ENCODE data around the gene SARDH. TPM values are rescaled to one million over a fixed set of nuclear protein-coding genes. Genes with fewer than 3 reads are reported as not detected.
"Not testable (repeated sequence)": the region's sequence is repeated elsewhere in the genome, so short reads cannot be mapped to it uniquely, and the experiment has no call there.

SARDH gene
- polyA plus RNA-seq, 10 donors, result 3.0 to 7.1 (median 4.6) TPM

GRCh38 chr9:133634081-133634691, 104.0 kb downstream of the SARDH start:
- DNase-seq, result peak in 1 of 3 donors; percentile 23

- DNase-seq, result no peak
These were observed 104.5 kb downstream of the SARDH start for GRCh38 chr9:133633681-133634080.

- DNase-seq, result no peak
These were observed 105.1 kb downstream of the SARDH start for GRCh38 chr9:133632806-133633680.

- DNase-seq, result no peak
These were observed 107.0 kb downstream of the SARDH start for GRCh38 chr9:133631111-133631510.

- no peak for DNase-seq
These were observed 108.7 kb downstream of the SARDH start for GRCh38 chr9:133629221-133630110.

- no peak for DNase-seq
These were observed 109.4 kb downstream of the SARDH start for GRCh38 chr9:133628766-133629165.

DNA sequence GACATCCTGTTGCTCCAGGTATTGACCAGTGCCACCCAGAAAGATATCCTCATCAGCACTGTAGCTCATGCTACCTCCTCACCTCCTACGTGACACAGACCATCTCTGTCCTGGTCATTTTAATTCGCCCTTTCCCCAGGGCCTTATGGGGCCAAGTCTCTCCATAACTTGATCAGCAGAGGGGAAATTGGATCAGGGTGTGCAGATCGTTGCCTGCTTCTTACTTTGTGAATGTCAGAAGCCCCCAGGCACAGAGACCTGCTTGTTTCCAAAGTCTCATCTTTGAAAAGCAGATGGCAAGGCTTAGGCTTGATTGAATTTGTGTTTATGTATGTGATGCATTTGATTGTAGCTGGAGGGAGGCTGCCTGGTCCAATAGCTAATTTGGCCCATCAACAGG, 110.8 kb downstream of the SARDH start:
- no peak for DNase-seq

GRCh38 chr9:133626008-133626407, 112.1 kb downstream of the SARDH start:
- DNase-seq, result not testable (repeated sequence)

DNA sequence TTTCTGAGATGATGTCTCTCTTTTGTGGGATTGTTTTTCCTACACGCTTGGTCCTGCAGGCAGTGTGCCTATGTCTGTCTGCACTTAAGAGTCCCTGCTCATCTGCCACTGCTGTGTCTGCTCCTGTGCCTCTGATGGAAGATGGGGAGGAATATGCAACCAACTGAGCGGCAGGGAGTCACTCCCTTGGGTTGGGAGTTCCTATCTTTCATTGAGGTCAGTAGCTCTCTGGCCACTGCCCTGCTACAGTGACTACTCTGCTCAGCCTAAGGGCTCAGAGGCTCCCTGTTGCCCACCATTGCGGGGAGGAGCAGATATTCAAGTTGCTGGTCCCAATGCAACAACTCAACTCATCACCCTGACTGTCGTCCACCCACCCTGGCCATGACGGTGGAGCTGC, 115.6 kb downstream of the SARDH start:
- no peak for DNase-seq

- no peak for DNase-seq
These were observed 116.4 kb downstream of the SARDH start for GRCh38 chr9:133621725-133622267.

GRCh38 chr9:133619791-133620190, 118.4 kb downstream of the SARDH start:
- no peak for DNase-seq

- DNase-seq, result no peak
These were observed 119.4 kb downstream of the SARDH start for GRCh38 chr9:133618726-133619125.

DNA sequence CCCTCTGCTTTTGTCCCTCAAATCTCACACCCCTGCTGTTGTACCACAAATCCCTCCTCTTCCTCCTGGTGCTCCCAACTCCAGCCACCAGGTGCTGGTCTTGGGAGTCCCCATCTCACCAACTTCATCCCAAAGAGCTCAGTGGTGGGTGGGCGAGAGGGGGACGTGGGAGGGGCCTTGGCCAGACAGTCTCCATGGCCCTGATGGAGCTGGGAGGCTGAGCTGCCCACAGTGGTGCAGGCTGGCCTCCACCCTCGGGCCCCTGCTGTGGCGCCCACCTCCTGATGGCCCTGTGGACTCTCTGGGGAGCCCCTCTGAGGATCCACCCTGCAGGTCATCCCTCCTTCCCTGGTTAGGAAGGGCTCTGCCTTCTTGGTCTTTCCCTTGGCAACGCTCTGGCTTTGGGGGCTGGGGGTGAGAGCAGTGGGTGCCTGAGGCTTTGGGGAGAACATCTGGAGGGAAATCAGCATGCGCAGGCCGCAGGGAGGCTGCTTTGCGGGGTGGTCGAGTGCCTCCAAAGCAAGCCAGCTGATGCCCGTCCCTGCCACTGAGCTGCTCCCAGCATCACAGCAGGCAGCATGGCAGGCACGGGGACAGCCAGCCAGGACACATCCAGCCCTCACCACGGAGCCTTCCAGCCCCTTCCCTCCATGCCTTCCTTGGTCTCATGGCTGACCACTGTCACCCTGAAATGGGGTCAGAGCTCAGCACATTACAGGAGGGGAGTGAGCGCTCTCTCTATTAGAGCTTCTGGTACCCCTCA, 121.3 kb downstream of the SARDH start:
- DNase-seq, result no peak

DNA sequence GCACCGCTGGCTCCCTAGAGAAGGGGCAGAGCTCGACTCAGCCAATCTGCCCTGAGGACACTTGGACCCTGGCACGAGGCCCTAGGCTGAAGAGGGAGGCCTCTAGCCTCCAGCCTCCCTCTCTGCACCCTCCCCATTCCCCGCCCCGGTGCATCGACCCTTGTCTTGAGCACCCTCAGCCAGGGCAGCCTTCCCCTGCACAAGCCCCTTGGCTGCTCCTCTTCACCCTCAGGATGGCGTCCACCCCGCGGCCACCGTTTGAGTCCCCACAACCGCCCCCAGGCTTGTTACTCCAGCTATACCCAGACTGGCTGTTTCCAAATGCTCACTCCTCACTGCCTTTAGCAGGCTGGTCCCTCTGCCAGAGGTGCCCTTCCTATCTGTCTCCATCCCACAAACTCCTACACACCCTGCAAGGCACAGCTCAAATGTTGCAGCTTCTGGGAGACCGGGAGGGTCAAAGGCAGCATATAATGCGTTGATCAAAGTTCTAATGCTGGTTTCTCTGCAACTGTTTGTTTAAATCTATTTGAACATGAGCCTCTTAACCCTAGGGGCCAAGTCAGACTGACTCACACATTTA, 122.5 kb downstream of the SARDH start:
- DNase-seq, result no peak

DNA sequence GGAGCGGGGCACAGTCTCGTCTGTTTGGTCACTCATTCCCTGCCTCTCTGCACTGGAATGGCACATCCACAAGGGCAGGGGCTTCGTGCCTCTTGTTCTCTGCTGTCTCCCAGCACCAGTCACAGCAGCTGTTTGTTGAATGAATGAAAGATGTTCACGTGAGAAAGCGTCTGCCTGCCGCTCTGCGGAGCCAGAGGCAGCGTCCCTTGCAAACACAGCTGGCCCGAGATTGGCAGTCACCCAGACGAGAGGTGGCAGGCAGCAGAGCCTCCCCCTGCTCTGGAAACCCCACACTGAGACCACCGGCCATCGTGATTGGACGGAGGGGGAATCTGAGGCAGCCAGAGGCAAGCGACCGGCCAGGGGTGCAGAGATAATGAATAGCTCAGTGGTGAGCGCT, 123.0 kb downstream of the SARDH start:
- no peak for DNase-seq

DNA sequence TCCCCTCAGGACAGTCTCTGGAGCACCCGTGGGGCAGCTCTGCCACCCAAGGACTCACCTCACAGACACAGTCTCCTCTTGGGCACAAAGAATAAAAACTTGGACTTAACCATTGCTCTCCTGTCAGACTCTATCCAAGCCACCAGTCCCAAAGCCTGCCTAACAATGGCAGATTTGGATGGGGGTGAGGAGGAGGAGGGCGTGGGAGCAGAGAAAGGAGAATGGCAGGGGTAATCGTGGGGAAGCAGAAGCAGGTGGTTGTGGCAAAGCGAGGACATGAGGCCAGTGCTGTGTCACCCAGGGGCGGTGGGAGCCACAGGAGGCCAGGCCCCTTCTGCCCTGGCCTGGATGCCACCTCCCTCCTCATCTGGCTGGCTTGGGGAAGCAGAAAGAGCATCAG, 123.5 kb downstream of the SARDH start:
- no peak for DNase-seq

- DNase-seq, result no peak
These were observed 124.1 kb downstream of the SARDH start for GRCh38 chr9:133614056-133614455.
